Ovary (tissue), 3 donors: ENCODE results near the gene ATF3.

Experiments used
- EP300 ChIP-seq: sonication (generic); formaldehyde crosslinking; IDR thresholded peaks from one replicate; pipeline ENCODE4 v1.6.1; 2017; ENCODE audit warnings: antibody characterized with exemption
- POLR2A ChIP-seq: fragments of 450-650 bp; IDR thresholded peaks from one replicate; pipeline ENCODE4 v1.6.1; 2017; ENCODE audit warnings: antibody characterized with exemption, mild to moderate bottlenecking, moderate library complexity
- TF ChIP-seq, protein P1 (sequence below), 3 donors: fragments of 450-650 bp in 2 of 3; fragments of 200-600 bp in 1 of 3; IDR thresholded peaks; one replicate each; pipeline versions ENCODE4 v1.5.1 to v1.8.0; 2016 to 2022; ENCODE audit warnings: antibody characterized with exemption in 3 of 3, mild to moderate bottlenecking in 1 of 3
- donor health status: DM: no; HTN: no; CAD: no.

- TF ChIP-seq, protein P1, sequence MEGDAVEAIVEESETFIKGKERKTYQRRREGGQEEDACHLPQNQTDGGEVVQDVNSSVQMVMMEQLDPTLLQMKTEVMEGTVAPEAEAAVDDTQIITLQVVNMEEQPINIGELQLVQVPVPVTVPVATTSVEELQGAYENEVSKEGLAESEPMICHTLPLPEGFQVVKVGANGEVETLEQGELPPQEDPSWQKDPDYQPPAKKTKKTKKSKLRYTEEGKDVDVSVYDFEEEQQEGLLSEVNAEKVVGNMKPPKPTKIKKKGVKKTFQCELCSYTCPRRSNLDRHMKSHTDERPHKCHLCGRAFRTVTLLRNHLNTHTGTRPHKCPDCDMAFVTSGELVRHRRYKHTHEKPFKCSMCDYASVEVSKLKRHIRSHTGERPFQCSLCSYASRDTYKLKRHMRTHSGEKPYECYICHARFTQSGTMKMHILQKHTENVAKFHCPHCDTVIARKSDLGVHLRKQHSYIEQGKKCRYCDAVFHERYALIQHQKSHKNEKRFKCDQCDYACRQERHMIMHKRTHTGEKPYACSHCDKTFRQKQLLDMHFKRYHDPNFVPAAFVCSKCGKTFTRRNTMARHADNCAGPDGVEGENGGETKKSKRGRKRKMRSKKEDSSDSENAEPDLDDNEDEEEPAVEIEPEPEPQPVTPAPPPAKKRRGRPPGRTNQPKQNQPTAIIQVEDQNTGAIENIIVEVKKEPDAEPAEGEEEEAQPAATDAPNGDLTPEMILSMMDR (IDR thresholded peaks at IDR 0.05) = no peak
- TF ChIP-seq POLR2A = no peak
- no peak for TF ChIP-seq EP300
These were observed 30.5 kb upstream of the ATF3 start for GRCh38 chr1:212578041-212578440.
